ENCODE measurements around the gene SCN4A.

DNA sequence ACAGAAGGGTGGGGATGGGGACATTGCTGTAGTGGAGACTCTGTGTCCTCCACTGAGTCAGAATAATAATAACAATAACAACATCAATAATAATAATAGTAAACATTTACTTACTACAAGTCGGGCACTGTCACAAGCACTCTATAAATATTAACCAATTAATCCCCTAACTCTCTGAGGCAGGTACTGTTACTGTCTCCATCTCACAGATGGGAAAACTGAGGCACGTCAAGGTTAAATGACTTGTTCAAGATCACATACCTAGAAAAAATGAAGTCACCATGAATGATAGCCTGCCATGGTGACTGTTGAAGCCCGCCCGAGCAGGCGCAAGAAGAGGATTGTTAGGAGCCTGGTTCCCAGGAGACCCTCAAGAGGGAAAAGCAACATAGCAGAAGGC, 35.6 kb upstream of the SCN4A start:
- TF ChIP-seq, protein P1, sequence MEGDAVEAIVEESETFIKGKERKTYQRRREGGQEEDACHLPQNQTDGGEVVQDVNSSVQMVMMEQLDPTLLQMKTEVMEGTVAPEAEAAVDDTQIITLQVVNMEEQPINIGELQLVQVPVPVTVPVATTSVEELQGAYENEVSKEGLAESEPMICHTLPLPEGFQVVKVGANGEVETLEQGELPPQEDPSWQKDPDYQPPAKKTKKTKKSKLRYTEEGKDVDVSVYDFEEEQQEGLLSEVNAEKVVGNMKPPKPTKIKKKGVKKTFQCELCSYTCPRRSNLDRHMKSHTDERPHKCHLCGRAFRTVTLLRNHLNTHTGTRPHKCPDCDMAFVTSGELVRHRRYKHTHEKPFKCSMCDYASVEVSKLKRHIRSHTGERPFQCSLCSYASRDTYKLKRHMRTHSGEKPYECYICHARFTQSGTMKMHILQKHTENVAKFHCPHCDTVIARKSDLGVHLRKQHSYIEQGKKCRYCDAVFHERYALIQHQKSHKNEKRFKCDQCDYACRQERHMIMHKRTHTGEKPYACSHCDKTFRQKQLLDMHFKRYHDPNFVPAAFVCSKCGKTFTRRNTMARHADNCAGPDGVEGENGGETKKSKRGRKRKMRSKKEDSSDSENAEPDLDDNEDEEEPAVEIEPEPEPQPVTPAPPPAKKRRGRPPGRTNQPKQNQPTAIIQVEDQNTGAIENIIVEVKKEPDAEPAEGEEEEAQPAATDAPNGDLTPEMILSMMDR (IDR thresholded peaks at IDR 0.05; ENCODE audit: low read length), result no peak
- TF ChIP-seq EZH2 (IDR thresholded peaks at IDR 0.05; ENCODE audit: borderline replicate concordance, low read length), result no peak

Measured in OCI-LY1 (cell line).